Upper lobe of left lung (tissue), 6 donors: ENCODE data around the gene GULP1. TPM values are rescaled to one million over a fixed set of nuclear protein-coding genes. Genes with fewer than 3 reads are reported as not detected.

Experiments used
- ATAC-seq, 2 donors: fragments of 200-7000 bp; cut with Tn5 transposase; one replicate each; pipeline ENCODE4 v1.9.1; 2022; ENCODE audit warnings: mild to moderate bottlenecking in 2 of 2, moderate library complexity in 2 of 2; ENCODE audit not compliant: low FRiP score in 2 of 2
- DNase-seq, 2 donors: peaks; one replicate each; pipeline ENCODE4 v3.0.0-alpha.2; 2019 to 2020
- H3K27ac ChIP-seq, 4 donors: fragments of 200-600 bp; sonication (generic); one replicate each; pipeline ENCODE4 v1.5.1; 2016 to 2019
- H3K27me3 ChIP-seq, 4 donors: fragments of 200-600 bp; sonication (generic); one replicate each; pipeline ENCODE4 v1.5.1; 2017 to 2019
- H3K36me3 ChIP-seq, 4 donors: fragments of 200-600 bp; sonication (generic); one replicate each; pipeline ENCODE4 v1.5.1; 2016 to 2019
- H3K4me1 ChIP-seq, 4 donors: fragments of 200-600 bp; sonication (generic); one replicate each; pipeline ENCODE4 v1.5.1; 2018 to 2019
- H3K4me3 ChIP-seq, 4 donors: fragments of 200-600 bp; sonication (generic); one replicate each; pipeline ENCODE4 v1.5.1; 2017 to 2019; ENCODE audit warnings: mild to moderate bottlenecking in 2 of 4, moderate library complexity in 1 of 4
- H3K9me3 ChIP-seq, 4 donors: fragments of 200-600 bp; sonication (generic); one replicate each; pipeline ENCODE4 v1.5.1; 2018 to 2019
- EP300 ChIP-seq, 4 donors: sonication (generic); formaldehyde crosslinking; IDR thresholded peaks; one replicate each; pipeline ENCODE4 v1.5.1; 2017; ENCODE audit warnings: antibody characterized with exemption in 4 of 4, control low read depth in 2 of 4
- POLR2A ChIP-seq, 4 donors: fragments of 450-650 bp; IDR thresholded peaks; one replicate each; pipeline ENCODE4 v1.5.1; 2016 to 2017; ENCODE audit warnings: antibody characterized with exemption in 4 of 4, mild to moderate bottlenecking in 2 of 4
- POLR2AphosphoS5 ChIP-seq, 2 donors: sonication (generic); formaldehyde crosslinking; IDR thresholded peaks; one replicate each; pipeline ENCODE4 v1.5.1; 2017; ENCODE audit warnings: antibody characterized with exemption in 2 of 2
- WGBS, 2 donors: methylation state at CpG; one replicate each; pipeline ENCODE4 v1.1.5; 2017 to 2018; 5-methylcytosine and 5-hydroxymethylcytosine counted together
- total RNA-seq, 6 donors: library from RNA; depleted of rRNA in 4 of 6; stranded (reverse); fragments of >200 nt in 4 of 6; gene quantifications; one replicate each; pipeline versions ENCODE4 v1.1.0 to v1.2.1, GENCODE V29; 2016 to 2021
- TF ChIP-seq, protein P1 (sequence below), 6 experiments: fragments of 450-650 bp in 4 of 6; fragments of 200-600 bp in 2 of 6; sonication (generic) in 2 of 6; IDR thresholded peaks; one replicate each; pipeline ENCODE4 v1.5.1; 2016 to 2019; ENCODE audit warnings: antibody characterized with exemption in 6 of 6
- donor health status: DM: no; HTN: no; CAD: no; lungs with moderate emphysema.
- donor health status: DM: no; HTN: yes; CAD: no; lungs with severe emphysema.

Gene GULP1
- total RNA-seq, 6 donors from 2014 or later, result 12.5 to 71.2 (median 32.7) TPM

DNA sequence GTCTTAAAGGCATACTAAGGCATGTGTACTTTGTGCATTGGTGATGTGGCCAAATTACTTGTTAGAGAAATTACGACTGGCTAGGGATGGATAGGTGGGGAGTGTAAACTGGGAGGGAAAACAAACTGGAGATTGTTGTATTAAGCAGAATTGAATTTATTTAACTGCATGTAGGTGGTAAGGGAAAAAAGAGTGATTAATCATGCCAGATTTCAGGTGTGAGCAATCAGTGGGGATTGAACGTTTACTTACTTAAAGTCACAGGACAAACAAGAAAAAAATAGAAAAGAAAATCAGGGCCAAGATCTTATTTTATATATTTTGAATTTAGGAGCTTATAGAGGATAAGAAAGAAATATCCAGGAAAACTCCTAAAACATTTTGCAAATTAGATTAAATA, 88.6 kb downstream of the GULP1 start:
- Histone ChIP-seq H3K4me1 (peaks cover 0 to 18% (median 15%) of the 10 kb centered on the region in 4 donors), H3K36me3 (no peaks in the 10 kb centered on the region), H3K4me3 (no peak overlapping the region), H3K27ac (no peak overlapping the region), H3K27me3 (no peaks in the 10 kb centered on the region), H3K9me3 (peaks cover 0 to 6% (median 0%) of the 10 kb centered on the region in 4 donors)
- WGBS, 2 donors, result 76 to 77% methylated on average over 2 of the region's 2 CpGs
- ATAC-seq, result no peak
- no peak for DNase-seq
- TF ChIP-seq EP300 (IDR thresholded peaks at IDR 0.05) (no peak), POLR2AphosphoS5 (IDR thresholded peaks at IDR 0.05) (no peak), POLR2A (IDR thresholded peaks at IDR 0.05) (no peak)
- TF ChIP-seq, protein P1, sequence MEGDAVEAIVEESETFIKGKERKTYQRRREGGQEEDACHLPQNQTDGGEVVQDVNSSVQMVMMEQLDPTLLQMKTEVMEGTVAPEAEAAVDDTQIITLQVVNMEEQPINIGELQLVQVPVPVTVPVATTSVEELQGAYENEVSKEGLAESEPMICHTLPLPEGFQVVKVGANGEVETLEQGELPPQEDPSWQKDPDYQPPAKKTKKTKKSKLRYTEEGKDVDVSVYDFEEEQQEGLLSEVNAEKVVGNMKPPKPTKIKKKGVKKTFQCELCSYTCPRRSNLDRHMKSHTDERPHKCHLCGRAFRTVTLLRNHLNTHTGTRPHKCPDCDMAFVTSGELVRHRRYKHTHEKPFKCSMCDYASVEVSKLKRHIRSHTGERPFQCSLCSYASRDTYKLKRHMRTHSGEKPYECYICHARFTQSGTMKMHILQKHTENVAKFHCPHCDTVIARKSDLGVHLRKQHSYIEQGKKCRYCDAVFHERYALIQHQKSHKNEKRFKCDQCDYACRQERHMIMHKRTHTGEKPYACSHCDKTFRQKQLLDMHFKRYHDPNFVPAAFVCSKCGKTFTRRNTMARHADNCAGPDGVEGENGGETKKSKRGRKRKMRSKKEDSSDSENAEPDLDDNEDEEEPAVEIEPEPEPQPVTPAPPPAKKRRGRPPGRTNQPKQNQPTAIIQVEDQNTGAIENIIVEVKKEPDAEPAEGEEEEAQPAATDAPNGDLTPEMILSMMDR (IDR thresholded peaks at IDR 0.05), result no peak

DNA sequence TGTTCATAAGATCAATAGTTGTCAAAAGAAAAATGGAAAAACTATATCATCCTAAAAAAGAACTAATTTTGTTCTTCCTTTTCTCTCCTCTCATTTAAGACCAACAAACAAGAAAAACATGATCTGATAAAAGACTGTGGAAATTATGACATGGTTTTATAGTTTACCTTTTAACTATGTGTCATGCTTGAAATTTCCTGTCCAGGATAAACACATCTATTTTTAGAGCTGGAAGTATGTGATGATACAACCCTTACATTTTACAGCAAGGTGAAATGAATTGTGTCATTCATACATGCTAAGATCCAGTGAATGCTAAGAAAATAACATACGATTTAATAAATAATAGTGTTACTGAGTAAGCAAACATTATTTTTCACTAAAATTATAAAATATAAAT, 89.9 kb downstream of the GULP1 start:
- peak in 1 of 4 donors; percentile 18 for TF ChIP-seq EP300 (IDR thresholded peaks at IDR 0.05)
- TF ChIP-seq, protein P1 (IDR thresholded peaks at IDR 0.05), result no peak
- DNase-seq (no peak), ATAC-seq (no peak)
- H3K27ac ChIP-seq, result peak overlapping the region in 3 of 4 donors; percentile 5 to 75 (median 64)
- H3K4me1 ChIP-seq, result peaks cover 0 to 18% (median 15%) of the 10 kb centered on the region in 4 donors
- H3K36me3 ChIP-seq, result no peaks in the 10 kb centered on the region
- peaks cover 0 to 7% (median 2%) of the 10 kb centered on the region in 4 donors for H3K9me3 ChIP-seq
- H3K4me3 ChIP-seq, result no peak overlapping the region
- no peaks in the 10 kb centered on the region for H3K27me3 ChIP-seq
- WGBS, 2 donors, result 60 to 61% methylated on average over 1 of the region's 1 CpG

DNA sequence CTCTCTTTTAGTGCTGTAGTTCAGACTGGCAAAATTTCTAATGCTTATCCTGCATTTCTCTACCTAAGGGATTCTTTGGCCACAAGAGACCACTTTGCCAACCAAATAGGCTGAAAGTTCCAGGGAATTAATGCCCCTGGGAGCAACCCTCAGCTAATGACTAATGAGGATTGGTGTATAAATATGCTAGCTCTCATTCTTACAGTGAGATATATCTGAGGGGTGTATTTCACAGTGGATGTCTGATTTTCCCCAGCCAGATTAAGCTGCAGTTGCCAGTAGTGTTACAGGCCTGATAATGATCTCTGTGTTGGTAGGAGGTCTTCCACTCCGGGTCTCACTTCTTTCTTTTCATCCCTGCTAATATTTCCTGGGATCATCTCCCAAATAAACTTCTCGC, 90.4 kb downstream of the GULP1 start:
- TF ChIP-seq POLR2A (IDR thresholded peaks at IDR 0.05) (no peak), POLR2AphosphoS5 (IDR thresholded peaks at IDR 0.05) (no peak), EP300 (IDR thresholded peaks at IDR 0.05) (no peak)
- TF ChIP-seq, protein P1 (IDR thresholded peaks at IDR 0.05), result no peak
- no peak overlapping the region for H3K4me3 ChIP-seq
- peak overlapping the region; percentile 5 to 75 (median 39) for H3K27ac ChIP-seq
- no peaks in the 10 kb centered on the region for H3K36me3 ChIP-seq
- DNase-seq (no peak), ATAC-seq (peak in 1 of 2 donors; percentile 26)
- WGBS, 2 donors, result 63 to 68% methylated on average over 2 of the region's 2 CpGs
- peaks cover 0 to 7% (median 2%) of the 10 kb centered on the region in 4 donors for H3K9me3 ChIP-seq
- peaks cover 0 to 18% (median 15%) of the 10 kb centered on the region in 4 donors for H3K4me1 ChIP-seq
- no peaks in the 10 kb centered on the region for H3K27me3 ChIP-seq

DNA sequence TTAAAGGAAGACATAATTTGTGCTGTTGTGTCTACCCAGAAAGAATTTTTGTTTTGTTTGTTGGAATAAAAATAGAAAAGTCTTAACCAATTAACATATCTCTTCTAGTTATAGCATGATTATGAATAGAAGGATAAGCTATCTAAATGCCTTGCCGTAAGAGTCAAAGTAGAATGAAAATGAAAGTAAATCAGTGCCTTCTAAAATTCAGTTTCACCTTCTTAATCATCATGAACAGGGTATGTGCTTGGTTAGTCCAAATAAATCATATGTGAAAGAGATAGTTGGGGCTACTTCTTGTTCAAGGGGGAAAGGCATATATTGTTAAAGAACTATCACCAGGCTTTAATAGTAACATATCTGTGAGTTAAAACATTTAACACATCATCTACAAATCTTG, 91.5 kb downstream of the GULP1 start:
- no peak for TF ChIP-seq POLR2AphosphoS5 (IDR thresholded peaks at IDR 0.05)
- no peak for TF ChIP-seq POLR2A (IDR thresholded peaks at IDR 0.05)
- no peak for TF ChIP-seq EP300 (IDR thresholded peaks at IDR 0.05)
- TF ChIP-seq, protein P1 (IDR thresholded peaks at IDR 0.05), result no peak
- Histone ChIP-seq H3K4me3 (peak overlapping the region in 2 of 4 donors; percentile 29 to 31), H3K9me3 (peaks cover 0 to 7% (median 2%) of the 10 kb centered on the region in 4 donors), H3K27me3 (no peaks in the 10 kb centered on the region), H3K4me1 (peaks cover 0 to 18% (median 15%) of the 10 kb centered on the region in 4 donors), H3K27ac (peak overlapping the region; percentile 16 to 75 (median 46)), H3K36me3 (no peaks in the 10 kb centered on the region)
- DNase-seq (no peak), ATAC-seq (no peak)
- 47 to 52% methylated on average over 1 of the region's 1 CpG for WGBS, 2 donors

DNA sequence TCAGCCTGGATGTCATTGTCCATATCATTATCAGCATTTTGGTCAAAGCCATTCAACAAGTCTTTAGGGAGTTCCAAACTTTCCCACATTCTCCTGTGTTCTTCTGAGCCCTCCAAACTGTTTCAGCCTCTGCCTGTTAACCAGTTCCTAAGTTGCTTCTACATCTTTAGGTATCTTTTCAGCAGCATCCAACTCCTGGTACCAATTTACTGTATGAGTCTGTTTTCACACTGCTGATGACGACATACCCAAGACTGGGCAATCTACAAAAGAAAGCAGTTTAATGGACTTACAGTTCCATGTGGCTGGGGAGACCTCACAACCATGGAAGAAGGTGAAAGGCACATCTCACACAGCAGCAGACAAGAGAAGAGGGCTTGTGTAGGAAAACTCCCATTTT, 94.2 kb downstream of the GULP1 start:
- peaks cover 0 to 18% (median 14%) of the 10 kb centered on the region in 4 donors for H3K4me1 ChIP-seq
- H3K4me3 ChIP-seq, result no peak overlapping the region
- WGBS, 2 donors, result 92 to 100% methylated on average over 1 of the region's 1 CpG
- no peak overlapping the region for H3K27ac ChIP-seq
- no peaks in the 10 kb centered on the region for H3K27me3 ChIP-seq
- no peak for DNase-seq
- TF ChIP-seq, protein P1 (IDR thresholded peaks at IDR 0.05), result no peak
- no peak for TF ChIP-seq POLR2AphosphoS5 (IDR thresholded peaks at IDR 0.05)
- no peak for TF ChIP-seq EP300 (IDR thresholded peaks at IDR 0.05)
- TF ChIP-seq POLR2A (IDR thresholded peaks at IDR 0.05), result no peak
- no peak for ATAC-seq
- H3K9me3 ChIP-seq, result peaks cover 0 to 7% (median 3%) of the 10 kb centered on the region in 4 donors
- H3K36me3 ChIP-seq, result no peaks in the 10 kb centered on the region
